Measurements from ENCODE around the gene CDKN2A. TPM values are rescaled to one million over a fixed set of nuclear protein-coding genes. Genes with fewer than 3 reads are reported as not detected.

The CDKN2A gene
- polyA plus RNA-seq, 1 experiment, result 29.7 TPM

GRCh38 chr9:21995666-21996398, 1.6 kb upstream of the CDKN2A start:
- CTCF ChIA-PET, result interaction anchor here (1.0 to 8.0 kb wide), 7 partner anchors 13 to 248 kb away, joined by 3 to 69 read pairs (median 4); partner anchors contain the start of gene CDKN2B
- Histone ChIP-seq H3K9me3 (ENCODE audit: control insufficient read depth, insufficient read depth, low read length) (no peaks in the 10 kb centered on the region; the same call in 1 of the 2 replicates), H3K27me3 (ENCODE audit: control insufficient read depth, insufficient read depth, low read length) (no peaks in the 10 kb centered on the region), H3K27ac (ENCODE audit: low read depth, low read length) (peak overlapping the region; percentile 85), H3K4me3 (ENCODE audit: low read depth, low read length) (peak overlapping the region; percentile 86)
- POLR2A ChIA-PET, result interaction anchor here (0.7 to 1.8 kb wide), 3 partner anchors 13 to 109 kb away, joined by 3 to 6 read pairs (median 5); no protein-coding TSS in a partner anchor
- no peak for DNase-seq (ENCODE audit: low read depth, low spot score)
- peak; percentile 37 for TF ChIP-seq CTCF (IDR thresholded peaks at IDR 0.05; ENCODE audit: low read depth, low read length)

DNA sequence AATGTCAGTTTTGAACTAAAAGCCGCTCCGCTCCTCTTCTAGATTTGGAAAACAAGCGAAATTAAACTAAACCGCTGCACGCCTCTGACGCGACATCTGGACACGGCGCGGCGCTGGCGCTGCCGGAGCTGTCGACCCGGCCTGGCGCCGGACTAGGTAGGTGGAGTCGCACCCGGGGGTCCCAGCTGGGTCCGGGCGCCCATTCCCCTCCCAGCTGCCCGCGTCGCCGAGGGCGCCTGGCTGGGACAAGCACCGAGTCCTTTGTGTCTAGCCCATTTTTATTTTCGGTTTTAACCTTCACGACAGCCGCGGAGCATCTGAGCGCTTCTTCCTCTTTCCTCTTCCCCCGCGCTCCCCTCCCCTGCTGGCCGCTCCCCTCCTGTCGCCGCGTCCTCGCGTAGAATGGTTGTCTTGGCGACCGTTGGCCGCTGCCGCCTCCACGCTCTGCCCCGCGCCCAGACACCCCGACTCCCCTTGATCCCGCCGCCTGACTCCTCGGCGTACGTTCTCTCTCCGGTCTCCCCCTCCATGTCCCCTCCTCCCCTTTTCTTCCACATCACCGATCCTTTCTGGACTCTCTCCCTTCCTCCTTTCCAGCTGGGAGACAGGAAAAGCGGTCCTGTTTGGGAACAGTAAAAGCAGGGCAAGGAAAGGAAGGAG, 944 bp upstream of the CDKN2A start:
- no peak for DNase-seq (ENCODE audit: low read depth, low spot score)
- Histone ChIP-seq H3K27me3 (ENCODE audit: control insufficient read depth, insufficient read depth, low read length) (no peaks in the 10 kb centered on the region), H3K4me3 (ENCODE audit: low read depth, low read length) (peak overlapping the region; percentile 86), H3K27ac (ENCODE audit: low read depth, low read length) (peak overlapping the region; percentile 85), H3K9me3 (ENCODE audit: control insufficient read depth, insufficient read depth, low read length) (no peaks in the 10 kb centered on the region; the same call in 1 of the 2 replicates)
- POLR2A ChIA-PET, result interaction anchor here (0.6 to 1.8 kb wide), 7 partner anchors 13 to 248 kb away, joined by 3 to 6 read pairs (median 4); no protein-coding TSS in a partner anchor
- CTCF ChIA-PET, result interaction anchor here (1.0 to 8.0 kb wide), 6 partner anchors 13 to 249 kb away, joined by 3 to 69 read pairs (median 4); partner anchors contain the start of gene CDKN2B
- no peak for TF ChIP-seq CTCF (IDR thresholded peaks at IDR 0.05; ENCODE audit: low read depth, low read length)

GRCh38 chr9:21994556-21995005, 389 bp upstream of the CDKN2A start, which contains the start of gene CDKN2B-AS1:
Gene CDKN2B-AS1 (plus strand): TSS chr9:21994791.
- DNase-seq (ENCODE audit: low read depth, low spot score), result no peak
- Histone ChIP-seq H3K27me3 (ENCODE audit: control insufficient read depth, insufficient read depth, low read length) (no peaks in the 10 kb centered on the region), H3K9me3 (ENCODE audit: control insufficient read depth, insufficient read depth, low read length) (peaks cover 5% of the 10 kb centered on the region; the same call in 1 of the 2 replicates), H3K27ac (ENCODE audit: low read depth, low read length) (peak within 1 kb of the TSS; percentile 85), H3K4me3 (ENCODE audit: low read depth, low read length) (peak within 1 kb of the TSS; percentile 86)
- POLR2A ChIA-PET, result interaction anchor here (0.6 to 1.8 kb wide), 5 partner anchors 14 to 248 kb away, joined by 3 to 6 read pairs (median 4); no protein-coding TSS in a partner anchor
- peak; percentile 15 for TF ChIP-seq CTCF (IDR thresholded peaks at IDR 0.05; ENCODE audit: low read depth, low read length)
- CTCF ChIA-PET, result interaction anchor here (0.6 to 8.0 kb wide), 7 partner anchors 14 to 250 kb away, joined by 3 to 69 read pairs (median 3); partner anchors contain the start of gene CDKN2B

GRCh38 chr9:21993007-21993406, 1.2 kb downstream of the CDKN2A start:
- Histone ChIP-seq H3K9me3 (ENCODE audit: control insufficient read depth, insufficient read depth, low read length) (peaks cover 6% of the 10 kb centered on the region; the same call in 1 of the 2 replicates), H3K4me3 (ENCODE audit: low read depth, low read length) (peak overlapping the region; percentile 86), H3K27ac (ENCODE audit: low read depth, low read length) (no peak overlapping the region), H3K27me3 (ENCODE audit: control insufficient read depth, insufficient read depth, low read length) (no peaks in the 10 kb centered on the region)
- no peak for TF ChIP-seq CTCF (IDR thresholded peaks at IDR 0.05; ENCODE audit: low read depth, low read length)
- POLR2A ChIA-PET, result no interaction called here
- CTCF ChIA-PET, result interaction anchor here (1.5 to 8.0 kb wide), 3 partner anchors 15 to 179 kb away, joined by 6 to 69 read pairs (median 9); partner anchors contain the start of gene CDKN2B
- DNase-seq (ENCODE audit: low read depth, low spot score), result no peak
